ENCODE measurements around the gene PIP5K1A.
"Not testable (repeated sequence)": the region's sequence is repeated elsewhere in the genome, so short reads cannot be mapped to it uniquely, and the experiment has no call there.

The PIP5K1A gene

DNA sequence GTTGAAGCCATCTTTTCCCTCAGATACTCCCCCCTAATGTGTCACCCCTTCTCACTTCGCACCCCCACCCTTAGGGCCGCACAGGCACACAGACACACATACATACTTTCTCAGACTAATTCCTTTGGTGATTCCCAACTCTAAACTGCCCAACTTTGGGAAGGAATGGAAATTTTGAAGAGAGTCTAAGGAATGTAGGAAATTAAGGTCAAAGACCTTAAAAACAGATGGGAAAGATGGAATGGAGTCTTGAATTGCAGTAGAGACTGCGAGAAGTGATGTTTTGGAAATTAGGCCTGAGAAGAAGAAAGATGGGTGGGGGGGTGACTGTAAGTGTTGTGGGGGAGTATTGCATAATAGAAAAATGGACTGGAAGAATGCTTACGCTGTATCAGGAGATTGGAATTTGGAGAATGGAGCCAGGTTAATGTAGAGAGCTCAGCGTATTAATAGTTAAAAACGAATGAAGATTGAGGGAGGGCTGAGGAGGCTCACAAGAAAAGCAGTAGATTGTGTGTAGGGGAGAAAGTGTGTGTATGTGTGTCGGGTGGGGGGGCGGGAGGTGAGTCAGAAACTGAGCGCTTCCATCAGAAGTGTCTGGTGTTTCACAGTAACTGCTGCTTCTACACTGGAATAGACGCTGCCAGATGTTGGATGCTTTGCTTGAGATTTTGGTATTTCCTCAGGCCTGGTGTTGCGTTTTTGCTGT is 1.7 kb downstream of the PIP5K1A start (continued):
- 0 out of 2 replicates have a peak, but pooled peaks have one; percentile 5 for TF ChIP-seq ZNF660 (tag by site-specific recombination; IDR thresholded peaks at IDR 0.05)

DNA sequence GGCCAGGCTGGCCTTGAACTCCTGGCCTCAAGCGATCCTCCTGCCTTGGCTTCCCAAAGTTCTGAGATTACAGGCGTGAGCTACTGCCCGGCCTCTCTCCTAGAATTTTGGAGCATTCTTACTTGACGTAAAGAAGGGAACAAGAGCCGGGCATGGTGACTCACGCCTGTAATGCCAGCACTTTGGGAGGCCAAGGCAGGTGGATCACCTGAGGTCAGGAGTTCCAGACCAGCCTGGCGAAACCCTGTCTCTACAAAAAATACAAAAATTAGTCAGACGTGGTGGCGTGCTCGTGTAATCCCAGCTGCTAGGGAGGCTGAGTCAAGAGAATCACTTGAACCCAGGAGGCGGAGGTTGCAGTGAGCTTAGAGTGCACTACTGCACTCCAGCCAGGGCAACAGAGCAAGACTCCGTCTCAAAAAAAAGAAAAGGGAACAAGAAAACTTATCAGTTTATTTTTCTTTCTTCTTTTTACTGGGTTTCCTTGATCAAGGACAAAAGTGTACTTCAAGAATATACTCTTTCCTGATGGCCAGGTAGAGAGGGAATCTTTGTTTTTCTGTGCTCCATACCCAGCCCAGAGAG is 7.1 kb downstream of the PIP5K1A start:
- H3K4me3 ChIP-seq (ENCODE audit: low read depth, low read length); H3K4me1 ChIP-seq (ENCODE audit: control insufficient read depth, insufficient read depth, low read length); H3K27ac ChIP-seq (ENCODE audit: extremely low read depth, low read depth, low read length); POLR2A ChIA-PET; H3K9me3 ChIP-seq (ENCODE audit: control insufficient read depth, insufficient read depth, low read depth, low read length): not testable (repeated sequence)
- peaks cover 54 to 70% of the 10 kb centered on the region in 2 experiments for H3K36me3 ChIP-seq (ENCODE audit: control insufficient read depth in 2 of 2, insufficient read depth in 1 of 2, low read length in 2 of 2)
- TF ChIP-seq ZNF121 (tag by site-specific recombination; IDR thresholded peaks at IDR 0.05): peak; percentile 66; the same call in 1 of the 2 replicates
- CTCF ChIA-PET: interaction anchor here (0.6 to 1.1 kb wide), 2 partner anchors 8 to 21 kb away, joined by 3 read pairs; no protein-coding TSS in a partner anchor

DNA sequence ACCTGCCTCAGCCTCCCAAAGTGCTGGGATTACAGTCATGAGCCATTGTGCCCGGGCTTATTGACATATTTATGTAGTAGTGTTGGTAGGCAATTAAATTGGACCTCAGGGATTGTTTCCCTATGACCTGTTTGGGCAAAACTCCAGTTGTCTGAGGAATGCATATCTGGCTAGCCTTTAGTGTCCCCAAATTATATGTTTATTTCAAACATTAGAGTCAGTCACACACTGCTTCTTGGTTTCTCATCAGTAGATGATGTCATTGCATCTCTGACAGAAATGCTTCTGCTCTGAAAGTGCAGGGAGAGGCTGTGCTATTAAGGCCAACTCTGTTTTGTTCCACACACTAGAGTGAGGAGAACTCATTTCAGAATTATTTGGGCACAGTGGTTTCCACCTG is 12.5 kb downstream of the PIP5K1A start:
- no peak overlapping the region for H3K27ac ChIP-seq (ENCODE audit: extremely low read depth, low read depth, low read length)
- H3K36me3 ChIP-seq (ENCODE audit: control insufficient read depth in 2 of 2, insufficient read depth in 1 of 2, low read length in 2 of 2): peaks cover 46 to 47% of the 10 kb centered on the region in 2 experiments
- H3K4me3 ChIP-seq (ENCODE audit: low read depth, low read length): no peak overlapping the region
- no peaks in the 10 kb centered on the region for H3K9me3 ChIP-seq (ENCODE audit: control insufficient read depth, insufficient read depth, low read depth, low read length)
- POLR2A ChIA-PET: interaction anchor here (0.6 to 1.6 kb wide), 2 partner anchors 9 to 11 kb away, joined by 3 to 7 read pairs; no protein-coding TSS in a partner anchor
- peaks cover 4% of the 10 kb centered on the region for H3K4me1 ChIP-seq (ENCODE audit: control insufficient read depth, insufficient read depth, low read length)
- CTCF ChIA-PET: no interaction called here
- TF ChIP-seq ZBTB8A (tag by site-specific recombination; IDR thresholded peaks at IDR 0.05) (0 out of 2 replicates have a peak, but pooled peaks have one; percentile 14), ZNF366 (tag by site-specific recombination; conservative IDR thresholded peaks at IDR 0.05) (peak; percentile 66), ZNF239 (tag by site-specific recombination; IDR thresholded peaks at IDR 0.05) (no peak), ZBTB1 (tag by site-specific recombination; IDR thresholded peaks at IDR 0.05) (no peak), ZNF514 (tag by site-specific recombination; IDR thresholded peaks at IDR 0.05) (no peak), IKZF3 (tag by site-specific recombination; IDR thresholded peaks at IDR 0.05) (0 out of 2 replicates have a peak, but pooled peaks have one; percentile 14), ZNF654 (tag by site-specific recombination; IDR thresholded peaks at IDR 0.05; ENCODE audit: low read depth) (no peak), ZEB2 (tag by site-specific recombination; IDR thresholded peaks at IDR 0.05) (peak; percentile 97), ZNF792 (tag by site-specific recombination; IDR thresholded peaks at IDR 0.05) (no peak), WT1 (tag by site-specific recombination; IDR thresholded peaks at IDR 0.05) (0 out of 2 replicates have a peak, but pooled peaks have one; percentile 34), REPIN1 (tag by site-specific recombination; IDR thresholded peaks at IDR 0.05; ENCODE audit: low read depth) (no peak), ZNF302 (tag by site-specific recombination; IDR thresholded peaks at IDR 0.05; ENCODE audit: low read depth) (no peak), ZNF837 (tag by site-specific recombination; IDR thresholded peaks at IDR 0.05) (no peak)
- TF ChIP-seq, protein P1, sequence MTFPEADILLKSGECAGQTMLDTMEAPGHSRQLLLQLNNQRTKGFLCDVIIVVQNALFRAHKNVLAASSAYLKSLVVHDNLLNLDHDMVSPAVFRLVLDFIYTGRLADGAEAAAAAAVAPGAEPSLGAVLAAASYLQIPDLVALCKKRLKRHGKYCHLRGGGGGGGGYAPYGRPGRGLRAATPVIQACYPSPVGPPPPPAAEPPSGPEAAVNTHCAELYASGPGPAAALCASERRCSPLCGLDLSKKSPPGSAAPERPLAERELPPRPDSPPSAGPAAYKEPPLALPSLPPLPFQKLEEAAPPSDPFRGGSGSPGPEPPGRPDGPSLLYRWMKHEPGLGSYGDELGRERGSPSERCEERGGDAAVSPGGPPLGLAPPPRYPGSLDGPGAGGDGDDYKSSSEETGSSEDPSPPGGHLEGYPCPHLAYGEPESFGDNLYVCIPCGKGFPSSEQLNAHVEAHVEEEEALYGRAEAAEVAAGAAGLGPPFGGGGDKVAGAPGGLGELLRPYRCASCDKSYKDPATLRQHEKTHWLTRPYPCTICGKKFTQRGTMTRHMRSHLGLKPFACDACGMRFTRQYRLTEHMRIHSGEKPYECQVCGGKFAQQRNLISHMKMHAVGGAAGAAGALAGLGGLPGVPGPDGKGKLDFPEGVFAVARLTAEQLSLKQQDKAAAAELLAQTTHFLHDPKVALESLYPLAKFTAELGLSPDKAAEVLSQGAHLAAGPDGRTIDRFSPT (tag by site-specific recombination; IDR thresholded peaks at IDR 0.05): peak; percentile 44; the same call in 1 of the 2 replicates
- TF ChIP-seq, protein P2, sequence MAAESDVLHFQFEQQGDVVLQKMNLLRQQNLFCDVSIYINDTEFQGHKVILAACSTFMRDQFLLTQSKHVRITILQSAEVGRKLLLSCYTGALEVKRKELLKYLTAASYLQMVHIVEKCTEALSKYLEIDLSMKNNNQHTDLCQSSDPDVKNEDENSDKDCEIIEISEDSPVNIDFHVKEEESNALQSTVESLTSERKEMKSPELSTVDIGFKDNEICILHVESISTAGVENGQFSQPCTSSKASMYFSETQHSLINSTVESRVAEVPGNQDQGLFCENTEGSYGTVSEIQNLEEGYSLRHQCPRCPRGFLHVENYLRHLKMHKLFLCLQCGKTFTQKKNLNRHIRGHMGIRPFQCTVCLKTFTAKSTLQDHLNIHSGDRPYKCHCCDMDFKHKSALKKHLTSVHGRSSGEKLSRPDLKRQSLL (tag by site-specific recombination; IDR thresholded peaks at IDR 0.05): no peak
- TF ChIP-seq, protein P3, sequence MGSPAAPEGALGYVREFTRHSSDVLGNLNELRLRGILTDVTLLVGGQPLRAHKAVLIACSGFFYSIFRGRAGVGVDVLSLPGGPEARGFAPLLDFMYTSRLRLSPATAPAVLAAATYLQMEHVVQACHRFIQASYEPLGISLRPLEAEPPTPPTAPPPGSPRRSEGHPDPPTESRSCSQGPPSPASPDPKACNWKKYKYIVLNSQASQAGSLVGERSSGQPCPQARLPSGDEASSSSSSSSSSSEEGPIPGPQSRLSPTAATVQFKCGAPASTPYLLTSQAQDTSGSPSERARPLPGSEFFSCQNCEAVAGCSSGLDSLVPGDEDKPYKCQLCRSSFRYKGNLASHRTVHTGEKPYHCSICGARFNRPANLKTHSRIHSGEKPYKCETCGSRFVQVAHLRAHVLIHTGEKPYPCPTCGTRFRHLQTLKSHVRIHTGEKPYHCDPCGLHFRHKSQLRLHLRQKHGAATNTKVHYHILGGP (tag by site-specific recombination; IDR thresholded peaks at IDR 0.05): no peak
- TF ChIP-seq, protein P4, sequence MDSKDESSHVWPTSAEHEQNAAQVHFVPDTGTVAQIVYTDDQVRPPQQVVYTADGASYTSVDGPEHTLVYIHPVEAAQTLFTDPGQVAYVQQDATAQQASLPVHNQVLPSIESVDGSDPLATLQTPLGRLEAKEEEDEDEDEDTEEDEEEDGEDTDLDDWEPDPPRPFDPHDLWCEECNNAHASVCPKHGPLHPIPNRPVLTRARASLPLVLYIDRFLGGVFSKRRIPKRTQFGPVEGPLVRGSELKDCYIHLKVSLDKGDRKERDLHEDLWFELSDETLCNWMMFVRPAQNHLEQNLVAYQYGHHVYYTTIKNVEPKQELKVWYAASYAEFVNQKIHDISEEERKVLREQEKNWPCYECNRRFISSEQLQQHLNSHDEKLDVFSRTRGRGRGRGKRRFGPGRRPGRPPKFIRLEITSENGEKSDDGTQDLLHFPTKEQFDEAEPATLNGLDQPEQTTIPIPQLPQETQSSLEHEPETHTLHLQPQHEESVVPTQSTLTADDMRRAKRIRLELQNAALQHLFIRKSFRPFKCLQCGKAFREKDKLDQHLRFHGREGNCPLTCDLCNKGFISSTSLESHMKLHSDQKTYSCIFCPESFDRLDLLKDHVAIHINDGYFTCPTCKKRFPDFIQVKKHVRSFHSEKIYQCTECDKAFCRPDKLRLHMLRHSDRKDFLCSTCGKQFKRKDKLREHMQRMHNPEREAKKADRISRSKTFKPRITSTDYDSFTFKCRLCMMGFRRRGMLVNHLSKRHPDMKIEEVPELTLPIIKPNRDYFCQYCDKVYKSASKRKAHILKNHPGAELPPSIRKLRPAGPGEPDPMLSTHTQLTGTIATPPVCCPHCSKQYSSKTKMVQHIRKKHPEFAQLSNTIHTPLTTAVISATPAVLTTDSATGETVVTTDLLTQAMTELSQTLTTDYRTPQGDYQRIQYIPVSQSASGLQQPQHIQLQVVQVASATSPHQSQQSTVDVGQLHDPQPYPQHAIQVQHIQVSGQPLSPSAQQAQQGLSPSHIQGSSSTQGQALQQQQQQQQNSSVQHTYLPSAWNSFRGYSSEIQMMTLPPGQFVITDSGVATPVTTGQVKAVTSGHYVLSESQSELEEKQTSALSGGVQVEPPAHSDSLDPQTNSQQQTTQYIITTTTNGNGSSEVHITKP (tag by site-specific recombination; IDR thresholded peaks at IDR 0.05): 0 out of 2 replicates have a peak, but pooled peaks have one; percentile 17
- TF ChIP-seq, protein P5, sequence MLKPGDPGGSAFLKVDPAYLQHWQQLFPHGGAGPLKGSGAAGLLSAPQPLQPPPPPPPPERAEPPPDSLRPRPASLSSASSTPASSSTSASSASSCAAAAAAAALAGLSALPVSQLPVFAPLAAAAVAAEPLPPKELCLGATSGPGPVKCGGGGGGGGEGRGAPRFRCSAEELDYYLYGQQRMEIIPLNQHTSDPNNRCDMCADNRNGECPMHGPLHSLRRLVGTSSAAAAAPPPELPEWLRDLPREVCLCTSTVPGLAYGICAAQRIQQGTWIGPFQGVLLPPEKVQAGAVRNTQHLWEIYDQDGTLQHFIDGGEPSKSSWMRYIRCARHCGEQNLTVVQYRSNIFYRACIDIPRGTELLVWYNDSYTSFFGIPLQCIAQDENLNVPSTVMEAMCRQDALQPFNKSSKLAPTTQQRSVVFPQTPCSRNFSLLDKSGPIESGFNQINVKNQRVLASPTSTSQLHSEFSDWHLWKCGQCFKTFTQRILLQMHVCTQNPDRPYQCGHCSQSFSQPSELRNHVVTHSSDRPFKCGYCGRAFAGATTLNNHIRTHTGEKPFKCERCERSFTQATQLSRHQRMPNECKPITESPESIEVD (tag by site-specific recombination; IDR thresholded peaks at IDR 0.05): peak; percentile 63; the same call in 1 of the 2 replicates
